Endothelial cell of coronary artery (primary cell): ENCODE data around the gene CYP4A22. TPM values are rescaled to one million over a fixed set of nuclear protein-coding genes. Genes with fewer than 3 reads are reported as not detected.

Source experiments
- total RNA-seq: library from RNA; depleted of rRNA; stranded (reverse); fragments of >200 nt; gene quantifications from 2 replicates; pipeline ENCODE4 v1.2.3, GENCODE V29; 2014

Gene CYP4A22
- total RNA-seq, result not detected in 2 replicates

GRCh38 chr1:47137198-47137597 lies at the start of gene CYP4A22:
Gene CYP4A22, plus strand, starts transcription at chr1:47137441. Its CDS starts 45 bp downstream, at chr1:47137486.

DNA sequence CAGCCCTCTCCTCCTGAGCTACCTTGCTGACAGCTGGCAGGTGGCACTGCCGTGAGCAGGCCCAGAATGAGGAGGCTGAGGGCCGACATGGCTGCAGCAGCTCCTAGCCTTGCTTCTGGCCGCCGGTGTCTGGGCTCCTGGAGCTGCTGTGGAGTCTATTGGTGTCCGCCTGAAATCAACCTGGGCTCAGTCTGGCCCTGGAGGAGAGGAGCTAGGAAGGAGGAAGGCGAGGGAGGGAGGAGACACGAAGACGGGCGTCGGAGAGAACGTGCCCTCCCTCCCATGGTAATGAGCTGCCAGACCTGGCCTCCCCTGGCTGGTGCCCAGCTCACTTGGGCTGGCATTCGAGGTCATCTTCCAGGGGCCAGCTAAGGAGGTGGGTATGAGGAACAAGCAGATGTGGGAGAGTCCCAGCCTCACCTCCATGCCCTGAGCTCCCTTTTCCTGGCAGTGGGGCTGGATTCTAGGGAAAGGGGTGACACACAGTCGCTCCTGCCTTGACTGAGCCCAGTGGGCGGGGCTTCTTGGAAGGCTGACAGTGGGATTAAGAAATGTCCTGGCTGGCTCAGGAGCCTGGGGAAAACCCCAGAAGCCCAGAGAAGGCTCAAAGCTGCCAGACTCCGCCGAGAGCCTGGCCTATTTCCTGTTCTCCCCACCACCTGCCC lies 52.7 kb downstream of the CYP4A22 start, which contains the start of gene PDZK1IP1:
PDZK1IP1 (minus strand) TSS at position 193 of the 665 bp plus-strand sequence; CDS start at position 89, 104 bp downstream.

Other genes with a start within 250 kb of the CYP4A22 start
- not detected in 2 replicates for gene CYP4A11, start 196.0 kb upstream of the CYP4A22 start, total RNA-seq
- gene CYP4X1, start 113.8 kb upstream of the CYP4A22 start, total RNA-seq, result 0.85 and 1.7 TPM in 2 replicates
- gene CYP4Z1, start 70.2 kb upstream of the CYP4A22 start, total RNA-seq, result not detected in 2 replicates
- 0.09 TPM in 1 of 2 replicates, not detected in the other for gene PDZK1IP1, start 52.6 kb downstream of the CYP4A22 start, total RNA-seq
- gene TAL1, start 94.8 kb downstream of the CYP4A22 start, total RNA-seq, result 25.4 and 30.3 TPM in 2 replicates
- gene STIL, start 176.7 kb downstream of the CYP4A22 start, total RNA-seq, result 3.9 and 8.5 TPM in 2 replicates
- 90.9 and 102 TPM in 2 replicates for gene CMPK1, start 196.3 kb downstream of the CYP4A22 start, total RNA-seq